ENCODE results near the gene DNTTIP2.
"Not testable (repeated sequence)": the region's sequence is repeated elsewhere in the genome, so short reads cannot be mapped to it uniquely, and the experiment has no call there.

DNTTIP2 gene

DNA sequence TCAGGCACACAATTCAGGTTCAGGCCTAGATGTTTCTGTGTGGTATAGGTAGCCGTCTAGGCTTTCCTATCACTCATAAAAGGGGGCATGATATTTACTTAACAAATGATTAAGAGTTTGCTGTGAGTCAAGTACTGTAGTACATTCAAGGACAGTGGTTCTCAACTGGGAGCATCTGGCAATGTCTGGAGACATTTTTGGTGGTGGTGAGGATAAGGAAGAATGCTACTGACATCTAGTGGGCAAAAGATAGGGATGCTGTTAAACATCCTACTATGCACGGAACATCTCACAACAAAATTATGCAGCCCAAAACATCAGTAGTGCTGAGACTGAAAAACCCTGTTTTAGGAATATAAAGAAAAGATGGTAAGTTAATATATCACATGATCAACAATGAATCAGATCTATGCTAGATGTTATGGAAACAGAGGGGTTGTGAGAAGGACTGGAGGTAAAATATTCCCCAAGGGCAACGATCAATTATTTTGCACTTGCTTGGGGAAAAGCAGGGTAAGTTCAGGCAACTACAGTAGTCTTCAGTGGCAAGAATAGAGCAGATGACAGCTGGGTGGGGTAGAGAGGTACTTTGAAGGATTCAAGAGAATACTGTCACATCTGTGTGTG, 4.9 kb downstream of the DNTTIP2 start:
- DNase-seq: no peak

DNA sequence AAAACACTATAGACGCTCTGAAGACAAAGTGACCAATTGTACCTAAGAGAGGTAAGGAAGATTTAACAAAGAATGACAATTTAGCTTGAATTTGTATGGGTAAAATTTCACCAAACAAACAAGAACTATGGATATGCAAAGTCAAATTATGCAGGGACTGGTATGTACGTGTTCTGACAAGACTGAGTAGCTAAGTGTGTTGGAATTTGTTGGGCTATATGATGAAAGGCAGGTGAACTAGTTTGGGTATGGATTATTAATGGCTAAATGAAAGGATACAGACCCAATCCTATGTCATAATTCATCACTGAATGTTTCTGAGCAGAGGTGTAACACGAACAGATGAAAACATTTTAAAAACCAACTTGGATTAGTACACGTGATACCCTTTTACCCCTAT, 7.6 kb downstream of the DNTTIP2 start:
- no peak for DNase-seq

- DNase-seq: no peak
These were observed 9.4 kb downstream of the DNTTIP2 start for GRCh38 chr1:93869653-93870052.

DNA sequence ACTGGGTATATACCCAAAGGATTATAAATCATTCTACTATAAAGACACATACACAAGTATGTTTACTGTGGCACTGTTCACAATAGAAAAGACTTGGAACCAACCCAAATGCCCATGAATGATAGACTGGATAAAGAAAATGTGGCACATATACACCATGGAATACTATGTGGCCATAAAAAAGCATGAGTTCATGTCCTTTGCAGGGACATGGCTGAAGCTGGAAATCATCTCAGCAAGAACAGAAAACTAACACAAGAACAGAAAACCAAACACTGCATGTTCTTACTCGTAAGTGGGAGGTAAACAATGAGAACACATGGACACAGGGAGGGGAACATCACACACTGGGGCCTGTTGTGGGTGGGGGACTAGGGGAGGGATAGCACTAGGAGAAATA, 10.5 kb downstream of the DNTTIP2 start:
- not testable (repeated sequence) for DNase-seq

- DNase-seq: no peak
These were observed 13.8 kb downstream of the DNTTIP2 start for GRCh38 chr1:93865253-93865652.

GRCh38 chr1:93864175-93864574, 14.8 kb downstream of the DNTTIP2 start:
- no peak for DNase-seq

GRCh38 chr1:93857653-93858052, 21.4 kb downstream of the DNTTIP2 start:
- not testable (repeated sequence) for DNase-seq

DNA sequence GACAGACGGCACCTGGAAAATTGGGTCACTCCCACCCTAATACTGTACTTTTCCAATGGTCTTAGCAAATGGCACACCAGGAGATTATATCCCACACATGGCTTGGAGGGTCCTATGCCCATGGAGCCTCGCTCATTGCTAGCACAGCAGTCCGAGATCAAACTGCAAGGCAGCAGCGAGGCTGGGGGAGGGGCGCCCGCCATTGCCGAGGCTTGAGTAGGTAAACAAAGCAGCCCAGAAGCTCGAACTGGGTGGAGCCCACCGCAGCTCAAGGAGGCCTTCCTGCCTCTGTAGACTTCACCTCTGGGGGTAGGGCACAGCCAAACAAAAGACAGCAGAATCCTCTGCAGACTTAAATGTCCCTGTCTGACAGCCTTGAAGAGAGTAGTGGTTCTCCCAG, 23.0 kb downstream of the DNTTIP2 start:
- not testable (repeated sequence) for DNase-seq

DNA sequence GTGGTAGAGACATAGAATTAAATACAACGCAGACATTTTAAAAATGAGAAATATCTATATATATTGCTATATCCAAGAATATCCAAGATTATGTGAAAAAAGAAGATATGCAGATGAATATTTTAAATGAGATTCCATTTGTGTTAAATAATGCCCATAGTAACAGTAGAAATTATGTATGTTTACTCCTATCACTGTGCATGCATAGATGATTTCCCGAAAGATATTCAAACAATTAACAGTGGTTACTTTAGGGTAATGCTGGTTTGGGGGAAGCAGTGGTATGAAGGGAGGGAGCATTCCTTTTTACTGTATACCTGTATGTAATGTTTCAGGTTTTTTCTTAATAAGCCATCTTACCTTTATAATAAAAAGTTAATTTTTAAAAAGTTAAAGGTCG, 25.1 kb downstream of the DNTTIP2 start:
- DNase-seq: no peak

DNA sequence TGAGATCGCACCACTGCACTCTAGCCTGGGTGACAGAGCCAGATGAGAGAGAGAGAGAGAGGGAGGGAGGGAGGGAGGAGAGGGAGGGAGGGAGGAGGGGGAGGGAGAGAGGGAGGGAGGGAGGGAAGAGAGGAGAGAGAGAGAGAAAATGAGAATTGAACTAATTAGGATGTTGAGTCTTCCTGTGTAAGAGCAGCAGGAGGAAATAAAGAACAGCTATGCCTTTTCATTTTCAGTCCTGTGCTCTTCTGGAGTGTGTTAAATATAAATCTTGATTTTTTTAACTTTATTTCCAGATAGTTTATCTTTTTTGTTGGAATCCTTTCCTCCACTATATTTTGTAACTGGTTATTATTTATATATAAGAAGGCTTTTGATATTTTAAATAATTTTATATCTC, 27.1 kb downstream of the DNTTIP2 start:
- DNase-seq: no peak

DNA sequence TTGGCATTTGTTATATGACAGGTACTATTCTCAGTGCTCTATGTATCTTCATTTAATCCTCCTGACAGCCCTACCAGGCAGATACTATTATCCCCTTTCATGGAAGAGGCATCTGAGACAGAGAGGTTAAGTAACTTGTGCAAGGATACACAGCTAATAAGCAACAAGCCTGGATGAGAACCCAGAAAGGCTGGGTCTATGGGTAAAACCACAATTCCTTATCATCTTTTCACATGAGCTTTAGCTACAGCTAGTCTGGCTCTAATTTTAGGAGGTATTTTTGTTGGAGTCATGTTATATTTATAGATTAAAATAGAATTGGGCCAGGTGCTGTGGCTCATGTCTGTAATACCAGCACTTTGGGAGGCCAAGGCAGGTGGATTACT, 27.7 kb downstream of the DNTTIP2 start:
- no peak for DNase-seq

- DNase-seq: peak; percentile 67 to 72
These were observed 28.2 kb downstream of the DNTTIP2 start for GRCh38 chr1:93850687-93851326.

- DNase-seq: no peak
These were observed 30.6 kb downstream of the DNTTIP2 start for GRCh38 chr1:93848350-93848883.

DNA sequence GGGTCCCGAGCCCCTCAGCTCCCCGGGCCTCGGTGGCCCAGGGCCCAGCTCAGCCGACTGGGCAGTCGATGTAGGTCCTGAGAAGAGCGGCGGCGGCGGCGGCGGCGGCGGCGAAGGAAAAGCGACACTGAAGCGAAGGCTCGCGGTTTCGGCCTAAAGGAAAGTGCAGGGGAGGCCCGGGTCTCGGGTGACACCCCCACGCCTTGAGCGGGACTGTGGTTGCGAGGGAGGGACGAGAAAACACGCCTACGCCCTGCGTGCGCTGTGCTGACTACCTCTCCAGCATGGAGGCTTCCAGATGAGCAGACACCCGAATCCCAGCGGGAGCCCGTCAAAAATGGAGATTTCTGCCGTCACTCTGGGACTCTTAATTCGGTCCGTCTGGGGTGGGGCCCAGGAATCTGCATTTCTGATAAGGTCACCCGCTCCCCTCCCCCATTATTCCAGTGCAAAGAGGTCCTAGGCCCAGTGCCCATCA, 31.2 kb downstream of the DNTTIP2 start:
- peak; percentile 55 to 68 for DNase-seq

GRCh38 chr1:93846992-93847810, 31.8 kb downstream of the DNTTIP2 start:
- DNase-seq: peak; percentile 86 to 88

DNA sequence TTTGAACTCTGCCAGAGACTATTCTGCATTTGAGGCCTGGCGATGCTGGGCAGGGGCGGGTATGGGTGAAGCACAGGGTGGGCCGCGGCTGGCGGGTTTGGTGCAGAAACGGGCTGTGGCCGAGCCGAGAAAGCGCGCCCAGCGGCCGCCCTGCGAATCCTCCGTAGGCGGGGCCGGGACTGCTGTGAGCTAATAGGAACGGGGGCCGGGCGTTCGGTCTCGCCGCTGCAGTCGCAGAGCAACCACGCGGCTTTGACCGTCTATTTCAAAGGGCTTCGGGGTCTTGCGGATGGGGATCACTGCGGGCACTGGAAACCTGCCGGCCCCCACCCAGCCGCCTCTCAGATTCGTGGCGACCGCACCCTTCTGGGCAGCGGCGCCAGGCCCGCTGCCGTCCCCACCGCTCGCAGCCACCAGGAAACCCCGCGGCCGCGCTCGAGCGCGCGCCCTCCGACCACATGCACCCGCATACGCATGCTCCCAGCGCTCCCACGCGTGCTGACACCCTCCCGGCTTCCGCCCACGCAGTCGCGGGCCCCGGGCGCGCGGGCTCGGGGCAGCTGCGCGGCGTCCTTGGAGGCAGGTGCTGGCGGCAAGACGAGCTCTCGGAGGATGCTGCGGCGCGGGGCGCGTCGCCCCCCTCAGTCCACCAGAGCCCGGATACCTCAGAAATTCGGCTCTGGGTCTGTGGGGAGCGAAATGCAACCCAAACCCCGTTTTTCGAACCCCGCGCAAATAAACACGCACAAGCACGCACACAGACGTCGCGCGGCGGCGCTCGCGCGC, 32.6 kb downstream of the DNTTIP2 start:
- DNase-seq: peak; percentile 78 to 83

DNA sequence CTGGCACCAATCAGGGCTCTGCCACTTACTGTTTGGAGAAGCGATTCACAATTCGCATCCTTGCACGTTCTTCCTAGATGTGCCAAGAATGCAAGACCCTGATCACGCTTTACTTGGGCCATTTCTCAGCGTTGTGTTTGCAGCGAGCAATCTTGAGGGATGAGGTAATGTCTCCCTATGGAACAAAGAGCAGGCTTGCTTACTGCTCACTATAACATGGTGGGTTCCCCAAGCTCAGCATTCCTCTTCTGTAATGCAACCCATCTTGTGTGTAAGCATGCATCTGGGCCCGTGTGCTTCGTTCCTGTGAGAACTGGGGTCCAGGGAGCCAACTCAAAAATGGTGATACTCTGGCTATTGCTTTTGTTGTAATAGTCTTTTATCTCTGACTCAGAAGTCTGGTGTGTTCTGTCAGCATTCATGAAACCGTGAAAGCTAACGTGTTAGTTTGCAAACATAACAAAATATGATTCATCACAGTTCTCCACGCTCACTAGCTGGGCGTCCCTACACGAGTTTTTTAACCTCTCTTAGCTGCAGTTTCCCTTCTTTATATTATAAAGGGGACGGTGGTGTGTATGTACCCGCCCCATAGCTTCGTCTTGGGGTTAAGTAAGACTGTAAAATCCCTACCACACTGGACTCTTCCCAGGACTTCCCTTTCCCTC, 33.3 kb downstream of the DNTTIP2 start:
- DNase-seq: no peak

DNA sequence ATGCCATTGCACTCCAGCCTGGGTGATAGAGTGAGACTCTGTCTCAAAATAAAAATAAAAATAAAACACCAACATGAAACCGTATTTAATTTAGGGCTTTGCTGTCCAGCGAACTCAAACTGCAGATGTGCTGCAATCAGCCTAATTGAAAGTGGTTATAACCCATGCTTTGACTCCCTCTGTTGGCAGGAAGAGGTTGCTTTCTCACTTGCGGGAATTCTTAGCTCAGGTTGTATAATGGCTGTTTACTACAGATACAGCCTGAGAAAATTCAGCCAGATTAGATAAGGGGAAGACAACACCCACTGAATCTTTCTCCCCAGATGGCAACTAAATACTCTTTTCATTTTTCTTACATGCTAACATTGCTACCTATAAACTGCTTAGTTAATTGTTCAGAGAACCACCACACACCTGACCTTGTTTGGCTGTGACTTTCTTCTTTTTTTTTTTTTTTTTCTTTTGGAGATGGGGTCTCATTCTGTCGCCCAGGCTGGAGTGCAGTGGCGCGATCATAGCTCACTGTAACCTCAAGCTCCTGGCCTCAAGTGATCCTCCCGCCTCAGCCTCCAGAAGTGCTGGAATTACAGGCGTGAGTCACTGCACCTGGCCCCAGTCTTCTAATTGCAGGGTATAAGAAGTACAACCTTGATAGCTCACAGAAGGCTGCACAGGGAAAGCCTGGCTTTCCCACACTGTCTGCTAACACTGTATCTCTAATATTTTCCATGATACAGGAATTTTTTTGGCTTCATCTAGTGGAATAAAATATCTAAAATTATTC, 34.6 kb downstream of the DNTTIP2 start:
- DNase-seq: peak in 1 of 2 experiments; percentile 28

DNA sequence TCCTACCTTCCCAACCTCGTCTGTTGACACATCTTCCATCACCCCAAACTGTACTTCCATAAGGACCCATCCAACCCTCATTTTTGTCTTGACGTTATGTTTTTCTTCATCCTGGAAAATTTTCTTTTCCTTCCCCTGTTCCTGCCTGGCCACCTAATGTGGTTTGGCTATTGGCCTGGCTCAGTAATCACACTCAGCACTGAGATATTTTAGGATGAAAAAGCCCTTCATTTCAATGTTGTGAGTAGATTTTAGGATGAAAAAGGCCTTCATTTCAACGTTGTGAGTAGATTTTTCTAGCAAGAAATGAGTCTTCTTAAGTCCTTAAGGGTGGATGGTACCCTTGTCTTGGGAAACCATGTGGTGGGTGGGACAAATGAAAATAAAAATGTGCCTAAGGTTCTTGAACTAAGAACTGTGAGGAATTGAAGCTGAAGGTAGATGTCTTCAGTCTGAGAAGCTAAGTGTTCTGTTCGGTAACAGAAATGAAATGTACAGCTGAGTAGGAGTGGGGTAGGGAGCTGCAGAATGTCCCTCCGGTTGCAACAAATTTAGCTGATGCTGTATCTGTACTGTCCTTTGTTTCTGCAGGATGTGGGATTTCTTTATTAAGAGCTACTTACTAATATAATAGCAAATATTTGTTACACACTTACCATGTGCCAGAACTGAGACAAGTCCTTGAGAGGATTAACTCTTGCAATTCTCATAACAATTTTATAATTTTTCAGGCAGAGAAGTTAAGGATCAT, 36.1 kb downstream of the DNTTIP2 start:
- DNase-seq: no peak

DNA sequence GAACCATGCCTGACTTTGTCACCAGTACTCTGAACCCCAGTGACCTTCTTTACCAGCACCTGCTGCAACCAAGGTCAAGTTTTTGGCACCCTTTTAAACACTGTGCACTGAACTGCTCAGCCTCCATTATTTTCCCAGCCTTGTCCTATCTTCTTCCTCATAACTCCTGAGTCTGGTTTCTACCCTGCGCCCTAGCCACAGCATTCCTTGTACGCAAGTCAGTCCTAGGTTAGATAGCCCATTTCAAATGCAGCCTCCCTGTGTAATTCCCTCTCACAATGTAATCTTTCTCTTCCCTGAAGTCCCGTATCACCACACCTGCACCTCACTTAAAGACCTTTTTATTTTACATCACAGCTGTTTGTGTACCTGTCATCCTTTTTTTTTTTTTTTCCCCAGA, 37.2 kb downstream of the DNTTIP2 start:
- DNase-seq: no peak

Measured in activated CD4-positive, alpha-beta T cell treated with anti-CD3 and anti-CD28 coated beads, Interleukin-2, amount 50 U/mL, for 48 hours (primary cell).